Glutamatergic neuron (in vitro differentiated cells): ENCODE results near the gene VSIG2. TPM values are rescaled to one million over a fixed set of nuclear protein-coding genes. Genes with fewer than 3 reads are reported as not detected.

ENCODE experiments used
- DNase-seq: peaks from one replicate; pipeline ENCODE4 v3.0.0; 2022
- H3K27ac Mint-ChIP-seq: one replicate; pipeline ENCODE4 v1.8.0; 2020; ENCODE audit warnings: mild to moderate bottlenecking, mixed read lengths, inconsistent platforms; ENCODE audit not compliant: unreplicated experiment
- H3K27me3 Mint-ChIP-seq: one replicate; pipeline ENCODE4 v1.8.0; 2020; ENCODE audit warnings: mild to moderate bottlenecking, moderate library complexity, mixed read lengths, inconsistent platforms; ENCODE audit not compliant: unreplicated experiment
- H3K36me3 Mint-ChIP-seq: one replicate; pipeline ENCODE4 v1.8.0; 2020; ENCODE audit warnings: mild to moderate bottlenecking, mixed read lengths, inconsistent platforms; ENCODE audit not compliant: unreplicated experiment
- H3K4me1 Mint-ChIP-seq: one replicate; pipeline ENCODE4 v1.8.0; 2020; ENCODE audit warnings: mild to moderate bottlenecking, low read depth, mixed read lengths, inconsistent platforms; ENCODE audit not compliant: unreplicated experiment
- H3K4me3 Mint-ChIP-seq: one replicate; pipeline ENCODE4 v1.8.0; 2020; ENCODE audit warnings: mild to moderate bottlenecking, mixed read lengths, inconsistent platforms; ENCODE audit not compliant: unreplicated experiment
- H3K9me3 Mint-ChIP-seq: one replicate; pipeline ENCODE4 v1.8.0; 2020; ENCODE audit warnings: mild to moderate bottlenecking, moderate library complexity, mixed read lengths, inconsistent platforms; ENCODE audit not compliant: unreplicated experiment
- CTCF ChIP-seq: fragments of 200-600 bp; sonication (generic); IDR thresholded peaks from one replicate; pipeline ENCODE4 v1.5.0; 2021; ENCODE audit not compliant: partially characterized antibody, unreplicated experiment
- total RNA-seq: library from RNA; stranded (reverse); fragmentation: NEBNext Ultra II Directional; extraction: Animal tissue kit (Norgen Biotek cat#: 25700); gene quantifications from one replicate; pipeline ENCODE4 v1.2.1, GENCODE V29; 2021; ENCODE audit not compliant: unreplicated experiment

VSIG2 gene
- total RNA-seq, 1 donor from 2014 or later: not detected

DNA sequence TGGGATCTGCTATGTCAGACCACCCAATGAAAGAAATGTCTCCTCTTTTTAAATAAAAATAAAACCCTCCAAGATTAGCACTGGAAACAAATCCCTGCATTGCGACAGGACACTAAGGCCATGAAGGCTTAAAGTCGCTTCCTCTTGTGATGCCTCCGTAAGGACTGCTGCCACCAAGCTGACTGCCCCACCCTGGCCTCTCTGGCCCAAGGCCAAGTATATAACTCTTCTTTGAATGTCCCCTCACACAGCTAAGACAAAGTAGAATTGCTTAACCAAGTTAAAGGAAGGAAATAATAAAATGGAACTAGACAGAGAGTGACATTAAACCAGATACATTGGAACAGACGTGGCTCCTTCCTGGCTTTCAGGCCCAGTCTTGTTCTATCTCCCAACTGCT is 19.8 kb downstream of the VSIG2 start:
- DNase-seq: no peak
- H3K27ac Mint-ChIP-seq: no peak overlapping the region
- no peak for TF ChIP-seq CTCF
- peaks cover 5% of the 10 kb centered on the region for H3K27me3 Mint-ChIP-seq
- no peaks in the 10 kb centered on the region for H3K36me3 Mint-ChIP-seq
- peaks cover 5% of the 10 kb centered on the region for H3K9me3 Mint-ChIP-seq
- H3K4me1 Mint-ChIP-seq: peaks cover 15% of the 10 kb centered on the region
- no peak overlapping the region for H3K4me3 Mint-ChIP-seq

GRCh38 chr11:124729571-124729970 is 22.5 kb downstream of the VSIG2 start:
- Mint-ChIP-seq H3K27ac (no peak overlapping the region), H3K4me1 (peaks cover 29% of the 10 kb centered on the region)

DNA sequence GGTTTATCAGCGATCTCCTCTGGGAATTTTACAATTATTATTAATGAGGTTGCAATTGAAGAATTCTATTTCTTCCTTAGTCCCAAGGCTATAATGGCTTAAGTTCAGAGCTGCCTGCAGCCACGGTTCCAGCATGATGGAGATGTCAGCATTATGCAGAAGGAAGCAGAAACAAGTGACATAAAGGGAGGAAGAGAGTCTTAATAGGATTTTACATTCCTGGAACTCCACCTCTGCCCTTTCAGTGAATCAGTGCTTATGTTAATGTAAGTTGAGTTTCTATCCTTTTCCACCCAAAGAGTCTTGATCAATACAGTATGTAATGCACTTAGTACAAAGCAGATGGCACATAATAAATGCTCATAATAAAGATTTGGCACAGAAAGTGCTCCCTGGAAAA is 23.9 kb downstream of the VSIG2 start:
- H3K4me1 Mint-ChIP-seq: peaks cover 29% of the 10 kb centered on the region
- H3K4me3 Mint-ChIP-seq: no peak overlapping the region
- TF ChIP-seq CTCF: no peak
- peaks cover 3% of the 10 kb centered on the region for H3K27me3 Mint-ChIP-seq
- H3K9me3 Mint-ChIP-seq: peaks cover 9% of the 10 kb centered on the region
- no peak for DNase-seq
- no peaks in the 10 kb centered on the region for H3K36me3 Mint-ChIP-seq
- H3K27ac Mint-ChIP-seq: peak overlapping the region; percentile 57

More at GRCh38 chr11:124729571-124729970, 22.5 kb downstream of the VSIG2 start:
- no peaks in the 10 kb centered on the region for H3K36me3 Mint-ChIP-seq
- peaks cover 8% of the 10 kb centered on the region for H3K9me3 Mint-ChIP-seq
- no peak overlapping the region for H3K4me3 Mint-ChIP-seq
- peaks cover 3% of the 10 kb centered on the region for H3K27me3 Mint-ChIP-seq
- no peak for TF ChIP-seq CTCF
- no peak for DNase-seq

- Mint-ChIP-seq H3K9me3 (peaks cover 13% of the 10 kb centered on the region), H3K27me3 (peaks cover 6% of the 10 kb centered on the region), H3K27ac (peak overlapping the region; percentile 44), H3K36me3 (no peaks in the 10 kb centered on the region), H3K4me3 (peak overlapping the region; percentile 17), H3K4me1 (peaks cover 34% of the 10 kb centered on the region)
- TF ChIP-seq CTCF: no peak
- DNase-seq: no peak
Measured at GRCh38 chr11:124727474-124727873, 24.6 kb downstream of the VSIG2 start.

DNA sequence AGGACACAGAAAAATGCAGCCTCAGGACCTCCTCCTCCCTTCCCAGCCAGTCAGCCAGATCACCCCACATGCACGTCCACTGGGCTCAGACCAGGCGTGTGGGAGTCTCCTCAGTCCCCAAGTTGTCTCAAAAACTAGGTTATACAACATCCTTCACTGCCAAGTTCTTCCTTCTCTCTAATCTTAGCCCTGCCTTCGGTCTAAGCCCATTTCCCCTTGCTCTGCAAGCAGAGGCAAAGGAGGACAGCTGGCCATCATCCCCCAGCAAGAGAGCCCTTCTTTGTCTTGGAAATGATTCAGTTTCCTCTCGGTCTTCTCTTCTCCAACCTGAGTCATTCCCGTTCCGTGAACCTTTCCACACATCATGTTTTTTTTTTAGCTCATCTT is 26.3 kb downstream of the VSIG2 start:
- Mint-ChIP-seq H3K4me1 (peaks cover 36% of the 10 kb centered on the region), H3K27ac (peak overlapping the region; percentile 15), H3K36me3 (no peaks in the 10 kb centered on the region), H3K4me3 (peak overlapping the region; percentile 43), H3K27me3 (peaks cover 8% of the 10 kb centered on the region), H3K9me3 (peaks cover 13% of the 10 kb centered on the region)
- TF ChIP-seq CTCF: no peak
- DNase-seq: no peak
